Islet precursor cell (in vitro differentiated cells): ENCODE results near the gene APOLD1.
"Not testable (repeated sequence)": the region's sequence is repeated elsewhere in the genome, so short reads cannot be mapped to it uniquely, and the experiment has no call there.

Source experiments
- DNase-seq: peaks from one replicate; pipeline ENCODE4 v3.0.0-alpha.2; 2018

The APOLD1 gene, protein sequence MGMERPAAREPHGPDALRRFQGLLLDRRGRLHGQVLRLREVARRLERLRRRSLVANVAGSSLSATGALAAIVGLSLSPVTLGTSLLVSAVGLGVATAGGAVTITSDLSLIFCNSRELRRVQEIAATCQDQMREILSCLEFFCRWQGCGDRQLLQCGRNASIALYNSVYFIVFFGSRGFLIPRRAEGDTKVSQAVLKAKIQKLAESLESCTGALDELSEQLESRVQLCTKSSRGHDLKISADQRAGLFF

GRCh38 chr12:12784911-12785814, at the start of gene APOLD1:
APOLD1 (plus strand) TSS chr12:12785659; CDS start chr12:12785692, 33 bp downstream.
- no peak for DNase-seq

DNA sequence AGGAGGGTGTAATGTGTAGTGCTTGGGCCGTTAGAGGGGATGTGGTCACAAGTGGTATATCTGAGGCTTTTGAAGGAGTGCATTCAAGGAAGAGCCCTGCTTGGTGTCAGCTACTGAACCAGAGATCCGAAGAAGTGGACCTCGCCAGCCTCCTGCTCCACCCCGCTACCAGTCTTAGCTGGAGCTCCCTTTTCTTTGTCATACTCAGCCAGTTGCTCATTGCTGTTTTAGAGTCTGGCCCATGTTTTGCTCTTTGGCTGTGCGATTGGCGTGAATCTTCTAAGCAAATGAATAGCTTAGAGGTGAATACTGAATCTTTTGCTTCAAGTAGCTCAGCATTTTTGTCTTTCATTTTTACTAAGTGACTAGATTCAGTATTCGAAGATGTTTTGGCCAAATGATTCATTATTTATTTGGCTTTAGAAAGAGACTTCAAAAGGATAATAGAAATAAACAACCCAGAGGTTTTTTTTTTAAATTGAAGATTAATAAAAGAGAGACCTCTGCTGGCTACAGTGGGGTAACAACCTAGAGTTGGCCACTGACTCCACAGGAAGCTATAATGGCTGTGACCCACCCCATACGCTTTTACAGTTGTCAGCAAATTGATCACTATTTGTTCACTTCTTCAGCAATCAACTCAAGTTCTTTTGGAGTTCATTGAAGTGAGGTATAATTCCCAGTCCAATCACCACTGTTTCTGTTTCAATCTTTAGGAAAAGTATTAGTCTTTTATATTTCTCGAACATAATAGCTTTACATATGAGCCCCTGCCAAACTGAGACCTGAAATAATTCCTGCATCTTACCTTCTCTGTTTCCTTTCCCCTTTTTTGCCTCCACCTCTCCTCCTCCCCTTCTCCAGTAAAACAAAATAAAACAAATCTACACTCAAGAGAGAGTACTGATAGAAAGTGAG, 48.4 kb upstream of the APOLD1 start:
- DNase-seq: no peak

GRCh38 chr12:12738152-12738551, 47.3 kb upstream of the APOLD1 start:
- DNase-seq: not testable (repeated sequence)

DNA sequence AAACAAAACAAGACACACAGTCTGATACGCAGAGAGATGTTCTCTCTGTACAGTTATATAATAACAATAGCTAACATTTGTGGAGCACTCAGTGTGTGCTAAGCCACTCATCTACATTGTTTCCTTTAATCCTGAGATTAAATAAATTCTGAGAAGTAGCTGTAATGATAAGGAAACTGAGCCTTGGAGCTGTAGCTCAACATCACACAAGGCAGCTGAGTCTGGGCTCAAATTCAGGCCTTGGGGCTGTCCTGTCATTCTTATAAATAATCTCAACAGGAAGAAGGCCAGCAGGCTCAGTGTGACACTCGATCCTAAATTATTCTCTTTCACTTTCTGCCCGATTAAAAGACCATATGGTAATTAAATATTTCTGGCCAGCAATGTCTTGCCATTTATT, 43.8 kb upstream of the APOLD1 start:
- no peak for DNase-seq

DNA sequence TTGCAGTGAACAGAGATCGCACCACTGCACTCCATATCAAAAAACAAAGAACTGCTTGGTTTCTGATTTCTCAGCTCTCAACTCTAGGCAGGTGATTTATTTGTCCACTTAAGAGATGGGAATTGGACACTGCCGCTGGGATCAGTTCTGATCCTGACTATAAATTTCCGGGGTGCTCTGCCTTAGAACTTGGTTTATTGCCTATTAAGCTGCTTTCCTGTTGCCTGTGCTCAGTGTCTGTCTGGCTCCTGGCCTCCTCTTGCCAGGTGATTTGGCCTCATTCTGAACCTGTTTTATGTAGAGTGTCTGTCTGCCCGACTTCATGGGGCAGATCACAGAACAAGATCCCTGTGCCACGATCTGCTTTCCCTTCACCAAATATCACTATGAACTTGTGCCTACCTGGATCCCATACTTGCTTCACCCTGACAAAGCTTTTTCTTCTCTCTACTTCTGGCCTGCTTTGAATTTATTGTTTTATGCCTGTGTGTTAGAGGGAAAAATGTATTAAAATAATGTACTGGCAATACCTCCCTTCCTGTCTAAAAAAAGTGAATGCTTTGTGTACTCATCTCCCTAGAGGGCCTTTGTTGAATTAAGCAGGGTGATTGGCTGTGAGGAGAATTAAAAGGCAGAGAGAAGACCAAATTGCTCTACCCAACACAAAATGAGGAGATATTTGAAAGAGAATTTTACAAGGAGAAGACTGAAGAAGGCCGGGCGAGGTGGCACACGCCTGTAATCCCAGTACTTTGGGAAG, 40.7 kb upstream of the APOLD1 start:
- no peak for DNase-seq

- peak; percentile 83 for DNase-seq
Observed at GRCh38 chr12:12745576-12746211, 39.8 kb upstream of the APOLD1 start.

DNA sequence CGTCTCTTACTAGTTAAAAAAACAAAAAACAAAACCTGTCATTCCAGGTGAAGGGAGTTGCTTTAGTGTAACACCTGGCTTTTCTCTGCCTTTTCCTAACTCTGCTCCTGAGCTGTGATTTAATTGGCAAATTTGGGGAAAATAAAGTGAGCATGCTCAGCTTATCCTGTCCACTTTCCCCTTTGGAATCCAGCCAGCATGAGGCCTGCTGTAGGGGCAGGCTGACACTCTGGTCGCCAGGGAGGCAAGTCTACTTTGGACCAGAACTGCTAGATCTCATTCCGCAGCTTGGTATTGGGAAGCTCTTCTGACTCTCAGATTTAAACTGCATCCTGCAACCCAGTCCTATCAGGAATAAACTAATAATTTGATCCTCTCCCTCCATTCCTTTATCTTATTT, 38.2 kb upstream of the APOLD1 start:
- no peak for DNase-seq

GRCh38 chr12:12748044-12748443, 37.4 kb upstream of the APOLD1 start:
- no peak for DNase-seq

- DNase-seq: no peak
Observed at GRCh38 chr12:12749433-12749832, 36.0 kb upstream of the APOLD1 start.

DNA sequence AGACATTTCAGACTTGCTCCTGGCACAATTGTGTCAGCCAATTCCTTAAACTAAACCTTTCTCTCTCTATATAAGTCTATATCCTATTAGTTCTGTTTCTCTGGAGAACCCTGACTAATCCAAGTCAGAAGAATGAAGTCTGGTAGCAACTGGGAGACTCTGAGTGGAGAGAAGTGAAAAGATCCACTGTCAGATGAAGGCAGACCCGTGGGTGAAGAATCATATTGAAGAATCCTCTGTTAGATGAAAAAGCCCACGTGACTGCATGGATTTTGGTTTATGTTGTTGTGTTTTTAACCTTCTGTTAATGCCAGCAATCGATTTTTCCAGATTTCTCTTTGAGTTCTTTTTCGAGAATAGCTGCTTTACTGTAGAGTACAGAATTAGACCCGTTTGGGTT, 29.5 kb upstream of the APOLD1 start:
- DNase-seq: no peak

DNA sequence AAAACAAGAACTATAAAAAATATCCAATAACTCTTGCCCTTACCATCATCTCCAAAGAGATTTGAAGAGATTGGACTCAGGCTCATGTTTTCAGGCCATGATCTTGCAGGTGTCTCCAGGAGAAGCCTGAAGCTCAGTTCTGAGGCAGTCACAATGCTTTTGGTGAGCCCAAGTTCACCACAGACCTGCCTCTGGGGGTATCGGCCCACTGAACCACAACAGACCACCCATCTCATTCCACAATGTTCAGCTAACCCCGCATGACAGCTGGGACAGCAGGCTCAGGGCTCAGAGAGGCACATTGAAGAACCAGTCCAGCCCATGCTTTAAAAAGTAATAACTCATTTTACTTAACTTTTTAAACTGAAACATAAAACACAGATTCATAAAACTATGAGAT, 28.3 kb upstream of the APOLD1 start:
- DNase-seq: no peak

GRCh38 chr12:12759234-12759915, 26.1 kb upstream of the APOLD1 start:
- peak; percentile 6 for DNase-seq

DNA sequence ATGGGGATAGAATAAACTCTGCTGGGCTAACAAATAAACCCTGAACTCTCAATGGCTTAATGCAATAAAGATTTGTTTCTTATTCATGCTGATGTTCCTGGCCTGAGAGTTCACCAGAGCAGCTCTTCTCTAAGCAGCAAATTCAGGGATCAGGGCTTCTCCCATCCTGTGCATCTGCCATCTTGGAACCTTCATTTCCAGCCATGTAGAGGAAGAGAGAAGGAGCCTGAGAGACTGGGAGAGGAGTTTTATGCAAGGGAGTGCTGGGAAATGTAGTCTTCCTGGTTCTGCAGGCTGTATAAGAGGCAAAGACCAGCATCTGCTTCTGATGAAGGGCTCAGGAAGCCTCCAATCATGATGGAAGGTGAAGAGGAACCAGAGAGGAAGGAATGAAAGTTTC, 20.6 kb upstream of the APOLD1 start:
- DNase-seq: no peak

DNA sequence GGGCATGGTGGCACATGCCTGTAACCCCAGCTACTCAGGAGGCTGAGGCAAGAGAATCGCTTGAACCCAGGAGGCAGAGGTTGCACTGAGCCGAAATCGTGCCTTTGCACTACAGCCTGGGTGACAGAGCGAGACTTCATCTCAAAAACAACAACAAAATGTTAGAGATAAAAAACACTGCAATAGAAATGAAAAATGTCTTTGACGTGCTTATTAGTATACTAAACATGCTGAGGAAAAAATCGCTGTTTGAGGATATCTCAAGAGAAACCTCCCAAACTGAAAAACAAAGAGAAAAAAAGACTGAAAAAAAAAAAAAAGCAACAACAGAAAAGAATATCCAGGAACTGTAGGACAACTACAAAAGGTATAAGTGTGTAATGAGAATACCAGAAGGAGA, 15.2 kb upstream of the APOLD1 start:
- no peak for DNase-seq

GRCh38 chr12:12774791-12775190, 10.7 kb upstream of the APOLD1 start:
- no peak for DNase-seq

- no peak for DNase-seq
Observed at GRCh38 chr12:12776261-12776660, 9.2 kb upstream of the APOLD1 start.

DNA sequence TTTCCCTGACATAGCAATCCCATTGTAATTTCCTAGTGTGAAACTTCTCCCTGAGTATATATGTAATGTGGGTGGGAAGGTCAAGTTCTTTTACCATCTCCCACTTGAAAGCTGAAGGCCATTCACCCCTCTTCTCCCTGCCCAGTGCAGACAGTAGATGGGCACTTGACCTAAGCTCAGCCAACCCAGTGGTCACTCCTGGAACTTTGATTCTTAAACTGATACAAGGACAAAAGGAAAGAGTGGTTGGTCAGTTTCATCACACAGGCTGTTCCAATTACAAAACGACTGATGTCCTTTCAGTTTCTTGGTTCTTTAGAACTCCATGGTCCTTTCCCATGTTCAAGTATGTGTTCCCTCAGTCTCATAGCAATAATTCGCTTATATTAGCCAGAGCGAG, 8.4 kb upstream of the APOLD1 start:
- DNase-seq: no peak

GRCh38 chr12:12779007-12779406, 6.5 kb upstream of the APOLD1 start:
- DNase-seq: no peak

DNA sequence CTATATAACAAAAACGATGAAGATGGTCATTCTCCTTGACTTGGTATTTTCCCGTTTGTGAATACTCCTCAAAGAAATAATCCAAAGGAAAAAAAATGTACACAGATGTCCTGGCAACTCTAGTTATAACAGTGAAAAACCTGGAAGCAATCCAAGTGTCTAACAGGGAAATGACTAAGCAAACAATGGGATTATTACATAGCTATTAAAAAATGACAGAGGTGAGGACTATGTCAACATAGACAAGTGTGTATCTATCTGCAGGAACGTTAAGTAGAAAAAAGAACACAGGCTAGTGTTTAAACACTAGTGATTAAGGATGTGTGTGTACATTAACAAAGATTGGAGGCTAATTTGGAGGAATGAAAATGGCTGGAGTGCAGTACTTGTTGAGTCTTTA, 5.9 kb upstream of the APOLD1 start:
- DNase-seq: no peak

DNA sequence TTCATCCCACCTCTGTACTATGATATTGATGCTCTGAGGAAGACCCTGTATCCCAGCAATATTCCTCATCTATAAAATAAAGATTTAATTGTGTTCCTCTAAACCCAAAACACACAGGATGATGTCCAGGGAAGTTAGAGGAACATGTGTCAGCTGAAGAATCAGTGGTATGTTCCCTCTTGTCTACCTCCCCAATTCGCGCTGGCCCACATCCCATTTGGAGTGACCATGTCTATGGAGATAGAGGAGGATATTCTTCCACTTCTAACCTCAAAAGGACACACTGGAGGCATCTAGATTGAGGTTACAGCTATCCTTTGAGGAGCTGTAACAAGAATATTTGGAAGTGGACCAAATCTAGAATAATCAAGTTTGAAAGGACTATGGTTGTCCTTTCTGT, 1.3 kb upstream of the APOLD1 start:
- no peak for DNase-seq

DNA sequence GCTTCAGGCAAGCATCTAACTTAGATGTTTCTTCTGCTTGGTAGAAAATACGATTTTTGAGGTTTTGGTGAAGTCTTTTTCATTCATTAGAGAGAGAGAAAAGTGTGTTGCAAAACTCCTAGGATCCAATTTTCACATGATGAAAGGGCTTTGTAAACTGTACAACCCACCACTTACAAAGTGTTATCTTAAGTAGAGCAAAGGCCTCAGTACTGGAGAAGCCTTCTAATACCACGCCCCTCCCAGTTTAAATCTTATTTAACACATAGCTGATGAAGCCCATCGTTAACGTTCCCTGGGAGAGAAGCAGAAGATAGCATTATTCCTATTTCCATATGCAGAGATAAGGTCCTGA, 869 bp downstream of the APOLD1 start:
- DNase-seq: no peak
